Thyroid gland (tissue), 4 donors: ENCODE data around the gene COMMD9. TPM values are rescaled to one million over a fixed set of nuclear protein-coding genes. Genes with fewer than 3 reads are reported as not detected.

Experiments used
- DNase-seq, 2 donors: peaks; one replicate each; pipeline ENCODE4 v3.0.0-alpha.2; 2019
- H3K27ac ChIP-seq, 3 donors: fragments of 200-600 bp; sonication (generic); 1 replicate in 2 of 3; 2 replicates in 1 of 3; pipeline ENCODE4 v1.5.1; 2016 to 2019; ENCODE audit warnings: mild to moderate bottlenecking in 1 of 3, moderate library complexity in 1 of 3
- H3K27me3 ChIP-seq: fragments of 200-600 bp; sonication (generic); one replicate; pipeline ENCODE4 v1.5.1; 2019
- H3K36me3 ChIP-seq, 2 donors: fragments of 200-600 bp; sonication (generic); one replicate each; pipeline ENCODE4 v1.5.1; 2016 to 2019
- H3K4me1 ChIP-seq, 2 donors: fragments of 200-600 bp; sonication (generic); one replicate each; pipeline ENCODE4 v1.5.1; 2017 to 2019
- H3K4me3 ChIP-seq, 3 donors: fragments of 200-600 bp; sonication (generic); replicated peaks in 1 of 3; 1 replicate in 2 of 3; 2 replicates in 1 of 3; pipeline ENCODE4 v1.5.1; 2016; ENCODE audit warnings: mild to moderate bottlenecking in 1 of 3
- H3K9me3 ChIP-seq: fragments of 200-600 bp; sonication (generic); one replicate; pipeline ENCODE4 v1.5.1; 2017
- POLR2A ChIP-seq, 2 donors: fragments of 450-650 bp; IDR thresholded peaks; one replicate each; pipeline ENCODE4 v1.6.1; 2017; ENCODE audit warnings: antibody characterized with exemption in 2 of 2, mild to moderate bottlenecking in 2 of 2, moderate library complexity in 1 of 2
- WGBS, 2 donors: methylation state at CpG; one replicate each; pipeline ENCODE4 v1.1.5; 2017; 5-methylcytosine and 5-hydroxymethylcytosine counted together
- intact Hi-C: fragments of 100-400 bp; cut with DNase I; formaldehyde crosslinking; loops from one replicate; pipeline ENCODE4 v1.15.1; 2023
- total RNA-seq, 4 donors: library from RNA; depleted of rRNA; stranded (reverse); fragments of >200 nt; gene quantifications; one replicate each; pipeline ENCODE4 v1.2.3, GENCODE V29; 2016
- TF ChIP-seq, protein P1 (sequence below), 6 experiments: fragments of 200-600 bp in 3 of 6; fragments of 450-650 bp in 3 of 6; sonication (generic) in 3 of 6; IDR thresholded peaks; one replicate each; pipeline ENCODE4 v1.5.1; 2016 to 2019; ENCODE audit warnings: antibody characterized with exemption in 6 of 6, mild to moderate bottlenecking in 2 of 6, inconsistent platforms in 1 of 6, moderate library complexity in 1 of 6

The COMMD9 gene
- total RNA-seq, 4 donors from 2014 or later = 43.5 to 52.6 (median 51.0) TPM

DNA sequence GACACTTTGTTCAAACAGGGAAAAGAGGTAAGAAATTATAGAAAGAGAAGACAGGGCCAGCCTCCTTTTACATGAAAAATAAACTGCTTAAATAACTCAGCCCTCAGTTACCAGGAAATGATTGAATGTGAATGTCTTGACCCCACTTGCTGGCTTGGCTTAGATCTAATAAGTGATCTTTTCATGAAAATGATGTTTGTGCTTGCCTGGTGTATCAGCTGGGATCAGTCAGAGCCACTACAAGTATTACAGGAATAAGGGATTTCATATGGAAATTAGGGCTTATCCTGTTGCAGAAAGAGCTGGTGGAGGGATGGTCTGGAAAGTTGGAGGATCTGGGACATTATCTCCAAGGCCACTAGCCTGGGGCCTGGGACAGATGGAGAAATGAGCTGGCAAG, 51.8 kb downstream of the COMMD9 start:
- Histone ChIP-seq H3K27me3 (no peaks in the 10 kb centered on the region), H3K4me3 (no peak overlapping the region), H3K27ac (no peak overlapping the region), H3K36me3 (no peaks in the 10 kb centered on the region), H3K9me3 (no peaks in the 10 kb centered on the region), H3K4me1 (no peaks in the 10 kb centered on the region)
- TF ChIP-seq, protein P1, sequence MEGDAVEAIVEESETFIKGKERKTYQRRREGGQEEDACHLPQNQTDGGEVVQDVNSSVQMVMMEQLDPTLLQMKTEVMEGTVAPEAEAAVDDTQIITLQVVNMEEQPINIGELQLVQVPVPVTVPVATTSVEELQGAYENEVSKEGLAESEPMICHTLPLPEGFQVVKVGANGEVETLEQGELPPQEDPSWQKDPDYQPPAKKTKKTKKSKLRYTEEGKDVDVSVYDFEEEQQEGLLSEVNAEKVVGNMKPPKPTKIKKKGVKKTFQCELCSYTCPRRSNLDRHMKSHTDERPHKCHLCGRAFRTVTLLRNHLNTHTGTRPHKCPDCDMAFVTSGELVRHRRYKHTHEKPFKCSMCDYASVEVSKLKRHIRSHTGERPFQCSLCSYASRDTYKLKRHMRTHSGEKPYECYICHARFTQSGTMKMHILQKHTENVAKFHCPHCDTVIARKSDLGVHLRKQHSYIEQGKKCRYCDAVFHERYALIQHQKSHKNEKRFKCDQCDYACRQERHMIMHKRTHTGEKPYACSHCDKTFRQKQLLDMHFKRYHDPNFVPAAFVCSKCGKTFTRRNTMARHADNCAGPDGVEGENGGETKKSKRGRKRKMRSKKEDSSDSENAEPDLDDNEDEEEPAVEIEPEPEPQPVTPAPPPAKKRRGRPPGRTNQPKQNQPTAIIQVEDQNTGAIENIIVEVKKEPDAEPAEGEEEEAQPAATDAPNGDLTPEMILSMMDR (IDR thresholded peaks at IDR 0.05) = no peak
- TF ChIP-seq POLR2A (IDR thresholded peaks at IDR 0.05) = no peak
- no peak for DNase-seq
- intact Hi-C loops = no loop called here

DNA sequence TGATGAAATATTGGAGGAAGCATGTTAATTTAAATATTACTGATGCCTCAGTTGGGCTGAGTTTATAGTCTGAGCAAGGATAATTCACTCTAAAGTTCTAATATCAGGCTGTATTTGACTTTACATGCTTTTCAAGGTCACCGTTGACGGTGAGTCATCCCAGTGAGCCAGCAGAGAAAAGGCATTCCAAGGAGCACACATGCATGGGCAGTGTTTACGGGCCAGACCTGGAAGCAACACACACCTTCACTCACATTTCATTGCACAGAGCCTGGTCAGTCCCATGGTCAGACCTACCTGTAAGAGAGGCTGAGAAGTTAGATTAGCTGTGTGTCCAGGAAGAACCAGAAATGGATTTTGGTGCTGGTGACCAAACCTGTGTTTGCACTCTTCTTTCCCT, 53.5 kb downstream of the COMMD9 start:
- Histone ChIP-seq H3K36me3 (no peaks in the 10 kb centered on the region), H3K4me3 (no peak overlapping the region), H3K9me3 (no peaks in the 10 kb centered on the region), H3K27me3 (no peaks in the 10 kb centered on the region), H3K4me1 (no peaks in the 10 kb centered on the region), H3K27ac (no peak overlapping the region)
- 94 to 95% methylated on average over 3 of the region's 3 CpGs for WGBS, 2 donors
- no peak for DNase-seq
- TF ChIP-seq, protein P1 (IDR thresholded peaks at IDR 0.05) = no peak
- no peak for TF ChIP-seq POLR2A (IDR thresholded peaks at IDR 0.05)
- intact Hi-C loops = no loop called here

DNA sequence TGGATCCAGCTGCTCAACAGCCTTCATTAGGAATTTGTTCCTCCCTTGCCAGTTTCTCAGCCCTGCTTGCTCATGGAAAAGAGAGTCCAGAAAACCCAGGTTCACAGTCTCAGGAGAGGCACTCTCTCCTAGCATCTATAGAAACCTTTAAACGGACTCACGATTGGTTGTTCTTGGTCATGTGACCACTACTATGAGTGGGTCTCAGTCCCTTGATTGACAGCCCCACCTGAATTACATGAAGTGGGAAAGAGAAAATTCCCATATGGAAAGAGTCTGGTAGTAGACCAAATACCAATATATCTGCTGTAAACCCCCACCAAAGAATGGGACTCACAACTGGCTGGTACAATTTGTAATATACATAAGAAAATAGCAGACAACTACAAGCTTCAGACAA, 54.4 kb downstream of the COMMD9 start:
- Histone ChIP-seq H3K4me3 (no peak overlapping the region), H3K27me3 (no peaks in the 10 kb centered on the region), H3K9me3 (no peaks in the 10 kb centered on the region), H3K4me1 (no peaks in the 10 kb centered on the region), H3K27ac (no peak overlapping the region), H3K36me3 (no peaks in the 10 kb centered on the region)
- no peak for DNase-seq
- 89 to 98% methylated on average over 2 of the region's 2 CpGs for WGBS, 2 donors
- TF ChIP-seq POLR2A (IDR thresholded peaks at IDR 0.05) = no peak
- intact Hi-C loops = no loop called here

DNA sequence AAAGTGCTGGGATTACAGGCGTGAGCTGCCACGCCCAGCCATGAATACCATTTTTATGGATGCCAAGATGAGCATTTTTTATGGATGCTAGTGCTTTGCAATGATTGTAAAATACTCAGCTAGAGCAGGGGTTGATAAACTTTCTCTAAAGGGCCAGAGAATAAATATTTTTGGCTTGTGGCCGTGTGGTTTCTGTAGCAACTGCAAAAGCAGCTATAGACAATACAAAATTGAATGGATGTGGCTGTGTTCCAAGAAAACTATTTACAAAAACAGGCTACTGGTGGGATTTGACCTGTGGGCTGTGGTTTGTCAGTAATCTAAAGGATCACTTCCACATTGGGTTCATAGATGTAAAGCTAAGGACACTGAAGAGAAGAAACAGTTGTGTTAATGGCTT, 56.0 kb downstream of the COMMD9 start:
- DNase-seq = no peak
- WGBS, 2 donors = 46 to 51% methylated on average over 3 of the region's 3 CpGs
- intact Hi-C loops = no loop called here
- H3K4me3 ChIP-seq = no peak overlapping the region
- H3K9me3 ChIP-seq = no peaks in the 10 kb centered on the region
- no peak for TF ChIP-seq POLR2A (IDR thresholded peaks at IDR 0.05)
- TF ChIP-seq, protein P1 (IDR thresholded peaks at IDR 0.05) = no peak
- no peaks in the 10 kb centered on the region for H3K27me3 ChIP-seq
- H3K36me3 ChIP-seq = no peaks in the 10 kb centered on the region
- no peaks in the 10 kb centered on the region for H3K4me1 ChIP-seq
- H3K27ac ChIP-seq = no peak overlapping the region

DNA sequence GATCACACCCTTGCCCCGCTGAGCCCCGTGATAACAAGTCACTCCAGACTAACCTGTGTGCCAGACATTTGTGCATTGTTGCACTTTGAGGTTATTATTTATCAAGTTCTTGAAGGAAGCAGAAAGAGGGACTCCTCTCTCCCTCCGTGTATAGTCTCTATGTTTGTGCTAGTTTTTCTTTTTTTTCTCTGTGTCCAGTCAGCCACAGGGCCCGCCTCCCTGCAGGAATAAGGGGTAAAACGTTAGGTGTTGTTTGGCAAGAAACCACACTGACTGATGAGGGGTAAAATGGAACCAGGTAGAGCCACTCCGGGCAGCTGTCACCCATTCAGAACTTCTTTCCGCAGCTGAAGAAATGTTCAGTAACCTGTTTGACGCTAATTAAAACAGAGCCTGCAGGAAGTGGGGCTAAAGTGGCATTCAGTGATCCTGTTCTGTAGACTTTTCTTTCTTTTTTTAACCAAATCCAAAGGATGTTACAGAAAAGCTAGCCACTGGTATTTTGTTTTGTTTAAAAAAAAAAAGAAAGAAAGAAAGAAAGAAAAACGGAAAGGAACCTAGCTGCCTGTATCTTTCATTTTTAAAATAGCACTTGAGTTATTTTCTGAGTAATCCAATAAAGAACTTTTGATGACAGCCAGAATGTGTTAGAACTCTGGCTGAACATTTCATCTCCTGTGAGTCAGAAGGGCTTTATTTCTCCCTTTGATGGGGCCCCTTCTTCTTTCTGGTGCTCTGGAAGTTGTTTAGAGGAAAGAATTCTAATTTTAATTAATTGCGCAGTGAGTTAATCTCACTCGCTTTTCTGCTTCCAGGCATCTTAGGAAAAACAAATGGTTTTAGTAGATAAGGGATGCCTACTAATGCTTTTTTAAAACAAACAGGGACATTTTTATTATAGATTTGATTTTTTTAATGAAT, 58.2 kb downstream of the COMMD9 start:
- intact Hi-C loops = no loop called here
- WGBS, 2 donors = 75 to 76% methylated on average over 11 of the region's 11 CpGs
- H3K4me3 ChIP-seq = no peak overlapping the region

More for the DNA sequence above, 58.2 kb downstream of the COMMD9 start:
- Histone ChIP-seq H3K27ac (no peak overlapping the region), H3K27me3 (no peaks in the 10 kb centered on the region), H3K4me1 (no peaks in the 10 kb centered on the region), H3K36me3 (no peaks in the 10 kb centered on the region), H3K9me3 (no peaks in the 10 kb centered on the region)
- no peak for DNase-seq
- TF ChIP-seq, protein P1 (IDR thresholded peaks at IDR 0.05) = no peak
- TF ChIP-seq POLR2A (IDR thresholded peaks at IDR 0.05) = no peak
